GM19351 (cell line): Measurements from ENCODE around the gene KLHL18.
"Not testable (repeated sequence)": the region's sequence is repeated elsewhere in the genome, so short reads cannot be mapped to it uniquely, and the experiment has no call there.

Source experiments
- ATAC-seq: cut with Tn5 transposase; IDR thresholded peaks from one replicate; pipeline ENCODE4 v1.9.1; 2021; ENCODE audit warnings: mild to moderate bottlenecking, moderate library complexity; ENCODE audit not compliant: unreplicated experiment

The KLHL18 gene

DNA sequence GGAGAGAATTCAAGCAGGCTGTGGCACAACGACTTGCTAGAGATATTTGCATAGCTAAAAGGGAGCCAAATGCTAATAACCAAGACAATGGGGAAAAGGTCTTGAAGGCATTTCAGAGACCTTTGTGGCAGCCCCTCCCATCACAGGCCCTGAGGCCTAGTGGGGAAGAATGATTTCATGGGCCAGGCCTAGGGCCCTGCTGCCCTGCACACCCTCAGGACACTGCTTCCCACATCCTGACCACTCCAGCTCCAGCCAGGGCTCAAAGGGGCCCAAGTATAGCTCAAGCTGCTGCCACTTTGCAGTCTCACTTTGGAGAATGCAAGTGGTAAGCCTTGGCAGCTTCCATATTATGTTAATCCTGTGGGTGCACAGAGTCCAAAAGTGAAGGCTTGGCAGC is 76.6 kb downstream of the KLHL18 start:
- no peak for ATAC-seq

- not testable (repeated sequence) for ATAC-seq
Observed at GRCh38 chr3:47360110-47360517, 77.4 kb downstream of the KLHL18 start.

GRCh38 chr3:47362701-47363100 is 80.0 kb downstream of the KLHL18 start:
- ATAC-seq: no peak

GRCh38 chr3:47365213-47366153 is 82.7 kb downstream of the KLHL18 start:
- no peak for ATAC-seq

- ATAC-seq: no peak
Observed at GRCh38 chr3:47366833-47367232, 84.1 kb downstream of the KLHL18 start.

DNA sequence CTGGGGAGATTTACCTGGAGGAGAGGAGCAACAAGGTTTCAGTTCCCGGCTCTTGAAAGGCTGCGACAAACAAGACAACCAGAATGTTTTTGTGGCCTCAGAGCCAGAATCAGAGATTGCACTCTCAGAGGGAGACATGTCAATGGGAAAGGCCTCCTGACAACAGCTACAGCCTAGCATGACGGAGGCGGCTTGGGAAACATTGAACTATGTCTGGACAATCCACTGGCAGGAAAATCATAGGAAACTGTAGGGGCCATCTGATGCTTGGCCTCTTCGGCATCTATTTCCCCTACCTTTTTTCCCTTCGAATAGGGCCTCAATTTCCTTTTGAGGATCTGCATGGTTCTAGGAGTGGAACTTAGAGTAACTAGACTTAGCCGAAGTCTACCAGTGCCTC is 84.9 kb downstream of the KLHL18 start:
- ATAC-seq: no peak

DNA sequence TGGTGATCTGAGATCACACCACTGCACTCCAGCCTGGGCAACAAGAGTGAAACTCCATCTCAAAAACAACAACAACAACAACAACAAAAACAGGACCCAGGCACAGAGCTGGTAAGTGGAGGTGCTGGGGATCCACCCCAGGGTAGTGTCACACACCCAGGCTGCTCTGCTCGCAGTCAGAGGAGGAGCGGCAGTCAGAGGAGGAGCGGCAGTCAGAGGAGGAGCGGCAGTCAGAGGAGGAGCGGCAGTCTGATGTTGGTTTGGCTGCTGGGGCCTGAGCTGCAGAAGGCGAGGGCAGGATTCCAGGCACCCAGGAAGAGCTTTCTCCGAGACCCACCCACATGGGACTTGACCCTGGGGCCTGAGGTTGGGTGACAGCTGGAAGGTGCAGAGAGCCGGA is 87.3 kb downstream of the KLHL18 start:
- not testable (repeated sequence) for ATAC-seq

GRCh38 chr3:47370887-47371697 is 88.3 kb downstream of the KLHL18 start:
- no peak for ATAC-seq

DNA sequence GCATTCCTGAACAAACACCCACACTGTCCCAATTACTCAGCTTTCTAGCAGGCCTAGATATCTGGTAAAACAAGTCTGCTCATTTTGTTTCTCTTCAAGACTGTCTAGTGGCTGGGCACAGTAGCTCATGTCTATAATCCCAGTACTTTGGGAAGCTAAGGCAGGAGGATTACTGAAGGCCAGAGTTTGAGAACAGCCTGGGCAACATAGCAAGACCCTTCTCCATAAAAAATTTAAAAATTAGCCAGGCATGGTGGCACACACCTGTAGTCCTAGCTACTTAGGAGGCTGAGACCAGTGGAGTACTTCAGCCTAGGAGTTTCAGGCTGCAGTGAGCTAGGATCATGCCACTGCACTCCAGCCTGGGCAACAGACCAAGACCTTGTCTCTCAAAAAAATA is 91.8 kb downstream of the KLHL18 start:
- ATAC-seq: no peak

DNA sequence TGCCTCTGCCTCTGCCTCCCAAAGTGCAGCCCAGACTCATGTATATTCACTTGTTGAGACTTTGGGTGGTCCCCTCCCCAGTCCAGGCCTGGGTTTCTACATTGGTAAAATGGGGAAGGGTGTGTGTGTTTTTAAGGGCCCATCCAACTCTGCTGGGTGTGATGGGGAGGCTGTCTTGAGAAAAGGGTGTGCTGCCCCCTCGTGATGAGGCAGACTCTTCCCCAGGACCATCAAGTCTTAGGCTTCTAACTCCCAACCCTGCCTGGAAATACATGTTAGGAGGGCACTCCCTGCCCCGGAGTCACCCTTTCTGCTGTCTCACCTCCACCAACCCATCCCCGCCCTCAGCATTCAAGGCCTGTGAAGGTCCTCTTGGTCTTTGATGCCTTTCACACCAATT is 93.6 kb downstream of the KLHL18 start:
- ATAC-seq: no peak

DNA sequence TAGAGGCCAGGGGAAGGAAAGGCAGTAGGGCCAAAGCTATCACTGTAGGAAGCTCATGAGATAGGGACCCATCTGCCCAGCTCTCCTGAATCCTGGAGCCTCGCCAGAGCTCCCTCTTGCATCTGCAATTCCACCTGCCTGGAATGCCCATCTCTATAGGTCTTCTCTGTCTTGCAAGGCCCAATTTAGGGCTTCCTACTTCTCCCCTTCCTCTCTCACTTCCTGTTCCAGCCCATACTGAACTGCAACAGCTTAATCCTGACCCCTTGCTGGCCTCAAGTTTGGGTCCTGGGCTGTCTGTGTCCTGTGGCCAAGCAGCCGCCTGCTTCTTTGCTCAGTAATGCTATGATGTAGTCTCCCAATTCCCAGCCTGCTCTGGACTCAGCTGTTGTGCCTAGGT is 94.4 kb downstream of the KLHL18 start:
- ATAC-seq: no peak

DNA sequence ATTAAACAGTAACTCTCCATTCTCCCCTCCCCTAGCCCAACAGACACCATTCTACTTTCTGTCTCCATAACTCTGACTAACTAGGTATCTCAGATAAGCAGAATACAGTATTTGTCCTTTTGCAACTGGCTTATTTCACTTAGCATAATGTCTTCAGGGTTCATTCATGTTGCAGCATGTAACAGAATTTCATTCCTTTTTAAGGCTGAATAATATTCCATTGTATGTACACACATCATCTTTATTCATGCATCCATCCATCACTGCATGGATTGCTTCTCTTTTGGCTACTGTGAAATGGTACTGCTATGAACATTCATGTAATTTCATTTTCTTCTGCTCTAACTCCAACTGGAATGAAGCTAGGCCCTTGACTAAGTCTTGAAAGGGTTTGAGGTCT is 96.1 kb downstream of the KLHL18 start:
- no peak for ATAC-seq

DNA sequence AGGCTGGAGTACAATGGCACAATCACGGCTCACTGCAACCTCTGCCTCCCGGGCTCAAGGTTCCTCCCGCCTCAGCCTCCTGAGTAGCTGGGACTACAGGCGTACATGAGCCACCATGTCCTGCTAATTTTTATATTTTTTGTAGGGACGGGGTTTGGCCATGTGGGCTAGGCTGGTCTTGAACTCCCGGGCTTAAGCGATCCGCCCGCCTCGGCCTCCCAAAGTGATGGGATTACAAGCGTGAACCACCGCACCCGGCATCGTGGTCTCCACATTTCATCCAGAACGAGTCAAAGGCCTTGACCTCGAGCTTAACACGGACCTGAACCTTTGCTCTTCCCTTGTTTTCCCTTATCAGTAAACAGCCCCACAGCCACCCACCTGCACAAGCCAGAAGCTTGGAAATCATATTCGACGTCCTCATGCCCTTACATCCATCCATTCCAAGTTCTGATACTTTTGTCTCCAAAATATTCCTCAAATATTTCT is 96.7 kb downstream of the KLHL18 start:
- no peak for ATAC-seq

GRCh38 chr3:47380026-47380600 is 97.4 kb downstream of the KLHL18 start:
- ATAC-seq: no peak

DNA sequence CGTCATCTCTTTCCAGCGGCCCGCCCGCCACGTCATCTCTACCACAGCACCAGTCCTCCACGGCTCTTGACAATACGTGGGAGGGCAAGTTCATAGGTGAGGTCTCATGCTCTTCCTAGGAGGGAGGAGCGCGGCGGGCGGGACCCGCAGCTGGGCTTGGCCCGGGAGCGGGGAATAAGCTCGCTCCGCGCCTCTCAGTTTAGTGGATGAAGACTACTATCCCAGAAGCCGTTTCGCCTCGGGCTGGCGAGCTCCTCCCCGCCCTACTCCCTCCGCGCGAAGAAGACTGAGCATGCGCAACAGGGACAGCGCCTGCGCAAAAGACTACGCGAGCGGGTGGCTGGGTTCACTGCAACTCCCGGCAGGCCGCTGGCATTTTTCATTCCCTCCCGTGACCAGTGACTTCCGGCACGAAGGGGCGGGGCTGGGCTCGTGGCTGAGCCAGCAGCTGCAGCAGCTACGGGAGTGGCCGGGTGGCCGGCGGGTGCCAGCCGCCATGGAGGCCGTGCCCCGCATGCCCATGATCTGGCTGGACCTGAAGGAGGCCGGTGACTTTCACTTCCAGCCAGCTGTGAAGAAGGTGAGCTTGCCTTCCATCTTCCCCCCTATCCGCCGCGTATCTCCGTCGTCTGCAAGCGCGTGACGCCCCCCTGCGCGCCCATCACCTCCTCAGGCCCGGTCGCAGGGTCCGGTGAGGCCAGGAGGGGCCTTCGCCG is 98.0 kb downstream of the KLHL18 start, which contains the start of gene PTPN23:
TSS of gene PTPN23 (plus strand) at position 421 of the 716 bp plus-strand sequence. CDS start at position 497, 76 bp downstream.
- ATAC-seq: peak; percentile 64

GRCh38 chr3:47381317-47382157 is 98.8 kb downstream of the KLHL18 start:
- peak; percentile 59 for ATAC-seq

DNA sequence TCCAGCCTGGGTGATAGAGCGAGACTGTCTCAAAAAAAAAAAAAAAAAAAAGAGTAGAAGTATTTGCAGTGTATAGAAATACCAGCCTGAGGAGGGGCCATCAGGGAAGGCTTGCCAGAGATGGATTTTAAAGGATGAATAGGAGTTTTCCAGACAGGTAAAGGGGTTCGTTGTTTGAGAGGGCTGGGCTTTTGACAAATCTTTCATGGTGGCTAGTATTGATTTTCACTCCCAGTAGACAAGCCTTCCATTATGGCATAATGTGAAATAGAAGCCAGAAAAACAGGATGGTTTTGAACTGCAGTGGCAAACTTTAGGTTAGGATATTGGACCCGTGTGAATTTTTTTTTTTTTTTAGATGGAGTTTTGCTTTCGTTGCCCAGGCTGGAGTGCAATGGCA is 101.7 kb downstream of the KLHL18 start:
- no peak for ATAC-seq

DNA sequence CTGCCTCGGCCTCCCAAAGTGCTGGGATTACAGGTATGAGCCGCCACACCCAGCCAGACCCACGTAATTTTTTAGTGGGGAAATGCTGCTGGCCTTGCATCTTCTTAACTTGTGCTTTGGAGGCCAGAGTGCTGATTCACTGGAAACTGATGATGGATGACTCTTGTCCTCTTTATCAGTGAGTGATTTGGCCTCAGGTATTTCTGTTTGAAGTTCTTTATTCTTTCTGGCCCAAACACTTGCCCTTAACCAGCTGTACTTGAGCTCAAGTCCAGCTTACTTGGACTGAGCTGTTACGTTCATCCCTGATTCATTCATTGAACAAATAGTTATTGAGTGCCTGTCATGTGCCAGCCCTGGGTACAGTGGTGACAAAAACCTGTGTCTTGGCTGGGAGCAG is 102.3 kb downstream of the KLHL18 start:
- no peak for ATAC-seq

GRCh38 chr3:47385796-47386195 is 103.1 kb downstream of the KLHL18 start:
- no peak for ATAC-seq

- no peak for ATAC-seq
Observed at GRCh38 chr3:47392933-47393332, 110.2 kb downstream of the KLHL18 start.
